Measurements from ENCODE around the gene HBZ.
"Not testable (repeated sequence)": the region's sequence is repeated elsewhere in the genome, so short reads cannot be mapped to it uniquely, and the experiment has no call there.

HBZ gene

GRCh38 chr16:200388-200787 is 47.9 kb downstream of the HBZ start:
- DNase-seq (ENCODE audit: low read depth), result peak; percentile 71
- no peak for TF ChIP-seq CTCF (IDR thresholded peaks at IDR 0.05; ENCODE audit: insufficient read depth, low read depth, low read length, missing control alignments)
- H3K4me3 ChIP-seq (ENCODE audit: low read length), result no peak overlapping the region

- H3K4me3 ChIP-seq (ENCODE audit: low read length), result no peak overlapping the region
- peak; percentile 10 for DNase-seq (ENCODE audit: low read depth)
- no peak for TF ChIP-seq CTCF (IDR thresholded peaks at IDR 0.05; ENCODE audit: insufficient read depth, low read depth, low read length, missing control alignments)
These were observed 50.8 kb downstream of the HBZ start for GRCh38 chr16:203246-203645.

GRCh38 chr16:204046-204445 is 51.6 kb downstream of the HBZ start:
- DNase-seq (ENCODE audit: low read depth); H3K4me3 ChIP-seq (ENCODE audit: low read length): not testable (repeated sequence)

Measured in epithelial cell of esophagus (primary cell).